ENCODE measurements around the gene SLC12A5. TPM values are rescaled to one million over a fixed set of nuclear protein-coding genes. Genes with fewer than 3 reads are reported as not detected.

SLC12A5 gene
- total and polyA plus RNA-seq, 9 of the 15 experiments (the other 6 are each of a cell fraction or from before 2014, with no cell fraction given): 0.36 to 7.5 (median 2.1) TPM

- no peak for TF ChIP-seq ARID4B (CRISPR knock-in tag; IDR thresholded peaks at IDR 0.05)
- no peak for TF ChIP-seq PML (IDR thresholded peaks at IDR 0.05; ENCODE audit: low read length)
- TF ChIP-seq ZBTB1 (CRISPR knock-in tag; IDR thresholded peaks at IDR 0.05; ENCODE audit: borderline replicate concordance, low read depth): no peak
- TF ChIP-seq HOXB6 (CRISPR knock-in tag; IDR thresholded peaks at IDR 0.05; ENCODE audit: borderline replicate concordance): no peak
- no peak for TF ChIP-seq HMGXB4 (CRISPR knock-in tag; IDR thresholded peaks at IDR 0.05)
- TF ChIP-seq TSHZ1 (CRISPR knock-in tag; IDR thresholded peaks at IDR 0.05): no peak
- TF ChIP-seq FOXK2 (conservative IDR thresholded peaks at IDR 0.05 in 1 of 2, IDR thresholded peaks at IDR 0.05 in 1 of 2; ENCODE audit: low read depth in 2 of 2): no peak
- TF ChIP-seq NFIX (CRISPR knock-in tag; IDR thresholded peaks at IDR 0.05; ENCODE audit: low read depth): no peak
- no peak for TF ChIP-seq TBL1XR1 (IDR thresholded peaks at IDR 0.05; ENCODE audit: low read length in 2 of 2)
- TF ChIP-seq ZNF395 (CRISPR knock-in tag; IDR thresholded peaks at IDR 0.05): no peak
- TF ChIP-seq E2F5 (CRISPR knock-in tag; IDR thresholded peaks at IDR 0.05): no peak
- TF ChIP-seq DEAF1 (CRISPR knock-in tag; IDR thresholded peaks at IDR 0.05): no peak
These were observed 15.0 kb upstream of the SLC12A5 start (continued) for GRCh38 chr20:46013829-46014516.

Measured in K562 (cell line).